Measurements from ENCODE around the gene GALNT6. TPM values are rescaled to one million over a fixed set of nuclear protein-coding genes. Genes with fewer than 3 reads are reported as not detected.

The GALNT6 gene
- total and polyA plus RNA-seq, 12 donors = 0.15 to 6.3 (median 0.81) TPM

- intact Hi-C loops (cut with DNase I) = loop anchor here in 1 of 10 donors (10.0 kb wide), 1 partner anchor 55 kb away; the partner anchor contains the start of gene SMAGP
- no peak overlapping the region for H3K4me3 ChIP-seq
- DNase-seq = no peak
- 84 to 85% methylated on average over 5 of the region's 5 CpGs for WGBS, 2 donors
- ATAC-seq = no peak
- H3K9me3 ChIP-seq = no peaks in the 10 kb centered on the region
- TF ChIP-seq, protein P1, sequence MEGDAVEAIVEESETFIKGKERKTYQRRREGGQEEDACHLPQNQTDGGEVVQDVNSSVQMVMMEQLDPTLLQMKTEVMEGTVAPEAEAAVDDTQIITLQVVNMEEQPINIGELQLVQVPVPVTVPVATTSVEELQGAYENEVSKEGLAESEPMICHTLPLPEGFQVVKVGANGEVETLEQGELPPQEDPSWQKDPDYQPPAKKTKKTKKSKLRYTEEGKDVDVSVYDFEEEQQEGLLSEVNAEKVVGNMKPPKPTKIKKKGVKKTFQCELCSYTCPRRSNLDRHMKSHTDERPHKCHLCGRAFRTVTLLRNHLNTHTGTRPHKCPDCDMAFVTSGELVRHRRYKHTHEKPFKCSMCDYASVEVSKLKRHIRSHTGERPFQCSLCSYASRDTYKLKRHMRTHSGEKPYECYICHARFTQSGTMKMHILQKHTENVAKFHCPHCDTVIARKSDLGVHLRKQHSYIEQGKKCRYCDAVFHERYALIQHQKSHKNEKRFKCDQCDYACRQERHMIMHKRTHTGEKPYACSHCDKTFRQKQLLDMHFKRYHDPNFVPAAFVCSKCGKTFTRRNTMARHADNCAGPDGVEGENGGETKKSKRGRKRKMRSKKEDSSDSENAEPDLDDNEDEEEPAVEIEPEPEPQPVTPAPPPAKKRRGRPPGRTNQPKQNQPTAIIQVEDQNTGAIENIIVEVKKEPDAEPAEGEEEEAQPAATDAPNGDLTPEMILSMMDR (IDR thresholded peaks at IDR 0.05) = no peak
- H3K27me3 ChIP-seq = no peaks in the 10 kb centered on the region
- no peaks in the 10 kb centered on the region for H3K36me3 ChIP-seq
- H3K27ac ChIP-seq = peak overlapping the region in 1 of 10 donors; percentile 99
- H3K4me1 ChIP-seq = peaks cover 0 to 58% (median 0%) of the 10 kb centered on the region in 9 donors
Measured at GRCh38 chr12:51329742-51330141, 61.5 kb downstream of the GALNT6 start.

DNA sequence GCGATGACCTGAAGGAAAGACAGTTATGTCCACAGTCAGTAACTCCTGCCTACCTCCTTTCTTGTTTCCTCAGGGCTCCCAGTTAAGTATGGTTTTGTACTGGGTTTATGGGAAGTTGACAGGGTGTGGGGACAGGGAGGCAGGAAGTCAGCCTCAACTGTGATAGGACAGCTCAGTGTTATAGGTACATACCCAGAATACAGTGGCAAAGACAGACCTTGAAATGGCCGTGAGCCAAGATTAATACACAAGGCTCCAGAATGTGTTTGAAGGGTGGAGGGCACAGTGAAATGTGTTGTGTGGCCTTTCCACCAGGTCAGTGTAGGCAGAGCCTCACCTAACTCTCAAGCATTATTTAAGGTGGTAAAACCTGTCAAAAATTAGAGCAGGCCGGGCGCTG is 62.6 kb downstream of the GALNT6 start:
- Histone ChIP-seq H3K27ac (peak overlapping the region in 1 of 10 donors; percentile 99), H3K4me3 (no peak overlapping the region), H3K27me3 (no peaks in the 10 kb centered on the region), H3K4me1 (peaks cover 0 to 63% (median 0%) of the 10 kb centered on the region in 9 donors), H3K9me3 (no peaks in the 10 kb centered on the region), H3K36me3 (no peaks in the 10 kb centered on the region)
- DNase-seq (no peak), ATAC-seq (no peak)
- TF ChIP-seq, protein P1 (IDR thresholded peaks at IDR 0.05) = no peak
- intact Hi-C loops (cut with DNase I) = no loop called here
- WGBS, 2 donors = 91 to 95% methylated on average over 4 of the region's 4 CpGs

- H3K4me3 ChIP-seq = no peak overlapping the region
- TF ChIP-seq, protein P1 (IDR thresholded peaks at IDR 0.05) = no peak
- H3K9me3 ChIP-seq = no peaks in the 10 kb centered on the region
- ATAC-seq (peak; percentile 51 to 85 (median 78)), DNase-seq (peak in 1 of 2 donors; percentile 22)
- H3K27ac ChIP-seq = peak overlapping the region in 1 of 10 donors; percentile 99
- no peaks in the 10 kb centered on the region for H3K36me3 ChIP-seq
- 62 to 72% methylated on average over 7 of the region's 7 CpGs for WGBS, 2 donors
- intact Hi-C loops (cut with DNase I) = no loop called here
- H3K27me3 ChIP-seq = no peaks in the 10 kb centered on the region
- peaks cover 0 to 70% (median 0%) of the 10 kb centered on the region in 9 donors for H3K4me1 ChIP-seq
Measured at GRCh38 chr12:51326698-51327439, 64.3 kb downstream of the GALNT6 start.

DNA sequence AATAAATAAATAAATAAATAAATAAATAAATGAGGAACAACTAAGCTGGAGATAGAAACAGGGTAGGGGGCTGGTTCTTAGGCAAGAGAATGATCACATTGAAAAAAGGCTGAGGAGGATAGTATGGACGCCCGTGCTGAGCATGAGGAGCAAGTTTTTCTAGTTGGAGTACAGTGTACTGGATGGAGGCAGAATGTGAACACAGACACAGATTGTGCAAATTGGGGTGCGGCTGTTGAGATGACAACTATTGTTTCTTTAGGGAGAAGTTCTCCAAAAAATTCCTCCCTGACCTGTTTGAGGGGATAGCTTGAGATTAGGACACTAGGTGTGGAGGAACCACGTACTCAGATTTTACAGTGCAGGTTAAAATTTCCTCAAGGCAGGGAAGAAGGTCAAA is 66.3 kb downstream of the GALNT6 start:
- H3K27ac ChIP-seq = peak overlapping the region in 1 of 10 donors; percentile 99
- WGBS, 2 donors = 90 to 92% methylated on average over 4 of the region's 4 CpGs
- DNase-seq (no peak), ATAC-seq (no peak)
- H3K9me3 ChIP-seq = no peaks in the 10 kb centered on the region
- H3K4me1 ChIP-seq = peaks cover 0 to 84% (median 0%) of the 10 kb centered on the region in 9 donors
- TF ChIP-seq, protein P1 (IDR thresholded peaks at IDR 0.05) = no peak
- no peaks in the 10 kb centered on the region for H3K36me3 ChIP-seq
- intact Hi-C loops (cut with DNase I) = no loop called here
- no peak overlapping the region for H3K4me3 ChIP-seq
- H3K27me3 ChIP-seq = no peaks in the 10 kb centered on the region
